ENCODE results near the gene ZFYVE19. TPM values are rescaled to one million over a fixed set of nuclear protein-coding genes. Genes with fewer than 3 reads are reported as not detected.

ZFYVE19 gene
- total and polyA plus RNA-seq, 8 donors, result 7.4 to 27.3 (median 9.3) TPM

DNA sequence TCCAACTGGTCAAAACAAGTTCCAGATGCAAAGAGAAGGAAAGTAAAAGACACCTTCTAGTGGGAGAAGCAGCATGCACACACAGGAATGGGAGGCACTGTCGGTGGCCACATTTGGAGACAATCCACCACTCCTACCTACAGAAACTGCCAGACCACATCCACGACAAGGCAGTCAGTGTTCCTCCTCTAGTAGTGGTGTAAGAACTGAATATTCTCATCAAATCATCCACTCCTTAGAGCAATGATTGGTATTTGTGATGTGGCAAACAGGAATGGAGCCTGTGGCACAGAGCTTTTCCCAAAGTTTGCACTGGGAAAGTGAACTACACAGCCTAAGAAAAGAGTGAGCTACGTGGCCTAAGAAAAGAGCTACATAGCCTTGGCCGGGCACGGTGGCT lies 31.9 kb downstream of the ZFYVE19 start:
- Histone ChIP-seq H3K27ac (no peak overlapping the region), H3K27me3 (no peaks in the 10 kb centered on the region), H3K4me1 (peaks cover 0 to 7% (median 0%) of the 10 kb centered on the region in 3 donors), H3K9me3 (no peaks in the 10 kb centered on the region), H3K4me3 (no peak overlapping the region), H3K36me3 (no peaks in the 10 kb centered on the region)
- TF ChIP-seq, protein P1, sequence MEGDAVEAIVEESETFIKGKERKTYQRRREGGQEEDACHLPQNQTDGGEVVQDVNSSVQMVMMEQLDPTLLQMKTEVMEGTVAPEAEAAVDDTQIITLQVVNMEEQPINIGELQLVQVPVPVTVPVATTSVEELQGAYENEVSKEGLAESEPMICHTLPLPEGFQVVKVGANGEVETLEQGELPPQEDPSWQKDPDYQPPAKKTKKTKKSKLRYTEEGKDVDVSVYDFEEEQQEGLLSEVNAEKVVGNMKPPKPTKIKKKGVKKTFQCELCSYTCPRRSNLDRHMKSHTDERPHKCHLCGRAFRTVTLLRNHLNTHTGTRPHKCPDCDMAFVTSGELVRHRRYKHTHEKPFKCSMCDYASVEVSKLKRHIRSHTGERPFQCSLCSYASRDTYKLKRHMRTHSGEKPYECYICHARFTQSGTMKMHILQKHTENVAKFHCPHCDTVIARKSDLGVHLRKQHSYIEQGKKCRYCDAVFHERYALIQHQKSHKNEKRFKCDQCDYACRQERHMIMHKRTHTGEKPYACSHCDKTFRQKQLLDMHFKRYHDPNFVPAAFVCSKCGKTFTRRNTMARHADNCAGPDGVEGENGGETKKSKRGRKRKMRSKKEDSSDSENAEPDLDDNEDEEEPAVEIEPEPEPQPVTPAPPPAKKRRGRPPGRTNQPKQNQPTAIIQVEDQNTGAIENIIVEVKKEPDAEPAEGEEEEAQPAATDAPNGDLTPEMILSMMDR (IDR thresholded peaks at IDR 0.05), result no peak
- 83 to 86% methylated on average over 5 of the region's 5 CpGs for WGBS, 2 donors
- DNase-seq, result peak in 1 of 6 donors; percentile 14
- no peak for FAIRE-seq
- intact Hi-C loops (cut with DNase I), result no loop called here
- ATAC-seq, result no peak

DNA sequence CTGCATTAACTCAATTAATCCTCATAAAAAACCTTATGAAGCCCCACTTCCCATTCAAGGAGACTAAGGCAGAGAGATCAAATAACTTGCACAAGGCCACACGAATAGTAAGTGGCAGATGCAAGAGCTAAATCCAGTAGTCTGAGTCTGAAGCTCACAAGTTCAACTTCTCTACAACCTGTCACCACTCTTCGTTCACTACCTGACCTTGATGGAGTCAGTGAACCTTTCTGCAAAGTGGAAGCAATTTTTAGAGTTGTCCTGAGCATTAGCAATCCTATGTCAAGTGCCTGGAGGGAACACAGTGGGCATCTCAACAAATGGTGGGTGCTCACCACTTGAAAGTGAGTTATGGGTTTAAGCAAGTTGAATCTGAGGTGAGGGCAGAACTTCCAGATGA lies 34.9 kb downstream of the ZFYVE19 start:
- peaks cover 0 to 10% (median 9%) of the 10 kb centered on the region in 3 donors for H3K4me1 ChIP-seq
- H3K27ac ChIP-seq, result no peak overlapping the region

DNA sequence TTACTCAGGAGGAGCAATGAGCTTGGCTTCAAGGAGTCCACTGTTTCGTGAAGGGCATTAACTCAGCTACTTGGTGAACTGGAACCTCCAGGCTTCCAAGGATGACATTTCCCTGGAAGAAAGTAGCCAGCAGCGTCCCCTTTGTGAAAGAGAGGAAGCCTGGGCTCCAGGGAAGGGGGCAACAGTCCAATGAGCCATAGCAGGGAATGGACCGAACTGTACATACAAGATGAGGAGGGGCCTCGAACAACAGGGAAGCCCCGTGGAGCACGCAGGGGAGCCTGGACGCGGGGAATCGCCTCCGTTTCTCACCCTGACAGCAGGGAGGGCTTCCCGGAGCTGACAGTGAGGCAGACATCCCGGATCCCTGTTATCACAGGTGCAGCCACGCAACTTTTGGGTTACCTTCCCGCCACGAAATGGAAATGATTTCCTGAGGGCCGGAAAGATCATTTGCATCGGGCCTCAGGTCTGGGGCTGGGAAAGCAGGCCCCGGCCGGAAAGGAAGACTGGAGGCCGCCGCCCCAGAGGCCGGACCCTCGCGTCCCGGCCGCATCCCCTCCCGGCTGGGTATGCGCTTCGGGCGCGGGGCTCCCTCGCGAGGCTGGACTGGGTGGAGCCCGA lies 36.5 kb downstream of the ZFYVE19 start:
- FAIRE-seq (no peak), ATAC-seq (no peak), DNase-seq (peak in 1 of 6 donors; percentile 55)
- intact Hi-C loops (cut with DNase I), result no loop called here
- Histone ChIP-seq H3K4me1 (peaks cover 0 to 25% (median 16%) of the 10 kb centered on the region in 3 donors), H3K27ac (peak overlapping the region; percentile 77 to 94 (median 86)), H3K27me3 (no peaks in the 10 kb centered on the region), H3K36me3 (no peaks in the 10 kb centered on the region), H3K9me3 (no peaks in the 10 kb centered on the region), H3K4me3 (peak overlapping the region; percentile 73 to 89 (median 77))
- WGBS, 2 donors, result 5 to 8% methylated on average over 32 to 34 of the region's 34 CpGs
- TF ChIP-seq, protein P1 (IDR thresholded peaks at IDR 0.05), result no peak

More for the DNA sequence above, 34.9 kb downstream of the ZFYVE19 start:
- DNase-seq (no peak), FAIRE-seq (no peak), ATAC-seq (no peak)
- intact Hi-C loops (cut with DNase I), result no loop called here
- Histone ChIP-seq H3K27me3 (no peaks in the 10 kb centered on the region), H3K9me3 (no peaks in the 10 kb centered on the region), H3K36me3 (no peaks in the 10 kb centered on the region), H3K4me3 (no peak overlapping the region)
- TF ChIP-seq, protein P1 (IDR thresholded peaks at IDR 0.05), result no peak
- WGBS, 2 donors, result 71 to 86% methylated on average over 2 of the region's 2 CpGs

- ATAC-seq (peak; percentile 59 to 72 (median 66)), DNase-seq (peak; percentile 69 to 86 (median 74)), FAIRE-seq (no peak)
- peaks cover 0 to 25% (median 16%) of the 10 kb centered on the region in 3 donors for H3K4me1 ChIP-seq
- H3K27ac ChIP-seq, result peak within 1 kb of the TSS; percentile 77 to 94 (median 86)
- intact Hi-C loops (cut with DNase I), result no loop called here
- no peaks in the 10 kb centered on the region for H3K9me3 ChIP-seq
- no peaks in the 10 kb centered on the region for H3K27me3 ChIP-seq
- peak within 1 kb of the TSS; percentile 73 to 89 (median 77) for H3K4me3 ChIP-seq
- TF ChIP-seq, protein P1 (IDR thresholded peaks at IDR 0.05), result no peak
- 1% methylated on average over 66 to 89 of the region's 89 CpGs for WGBS, 2 donors
- H3K36me3 ChIP-seq, result no peaks in the 10 kb centered on the region
Measured at GRCh38 chr15:40843885-40844695, 37.2 kb downstream of the ZFYVE19 start, which contains the start of gene SPINT1. Gene SPINT1, plus strand, starts transcription at chr15:40844048. Its CDS starts 507 bp downstream, at chr15:40844555.
